ENCODE results near the gene NAGS.
"Not testable (repeated sequence)": the region's sequence is repeated elsewhere in the genome, so short reads cannot be mapped to it uniquely, and the experiment has no call there.

NAGS gene, protein sequence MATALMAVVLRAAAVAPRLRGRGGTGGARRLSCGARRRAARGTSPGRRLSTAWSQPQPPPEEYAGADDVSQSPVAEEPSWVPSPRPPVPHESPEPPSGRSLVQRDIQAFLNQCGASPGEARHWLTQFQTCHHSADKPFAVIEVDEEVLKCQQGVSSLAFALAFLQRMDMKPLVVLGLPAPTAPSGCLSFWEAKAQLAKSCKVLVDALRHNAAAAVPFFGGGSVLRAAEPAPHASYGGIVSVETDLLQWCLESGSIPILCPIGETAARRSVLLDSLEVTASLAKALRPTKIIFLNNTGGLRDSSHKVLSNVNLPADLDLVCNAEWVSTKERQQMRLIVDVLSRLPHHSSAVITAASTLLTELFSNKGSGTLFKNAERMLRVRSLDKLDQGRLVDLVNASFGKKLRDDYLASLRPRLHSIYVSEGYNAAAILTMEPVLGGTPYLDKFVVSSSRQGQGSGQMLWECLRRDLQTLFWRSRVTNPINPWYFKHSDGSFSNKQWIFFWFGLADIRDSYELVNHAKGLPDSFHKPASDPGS

DNA sequence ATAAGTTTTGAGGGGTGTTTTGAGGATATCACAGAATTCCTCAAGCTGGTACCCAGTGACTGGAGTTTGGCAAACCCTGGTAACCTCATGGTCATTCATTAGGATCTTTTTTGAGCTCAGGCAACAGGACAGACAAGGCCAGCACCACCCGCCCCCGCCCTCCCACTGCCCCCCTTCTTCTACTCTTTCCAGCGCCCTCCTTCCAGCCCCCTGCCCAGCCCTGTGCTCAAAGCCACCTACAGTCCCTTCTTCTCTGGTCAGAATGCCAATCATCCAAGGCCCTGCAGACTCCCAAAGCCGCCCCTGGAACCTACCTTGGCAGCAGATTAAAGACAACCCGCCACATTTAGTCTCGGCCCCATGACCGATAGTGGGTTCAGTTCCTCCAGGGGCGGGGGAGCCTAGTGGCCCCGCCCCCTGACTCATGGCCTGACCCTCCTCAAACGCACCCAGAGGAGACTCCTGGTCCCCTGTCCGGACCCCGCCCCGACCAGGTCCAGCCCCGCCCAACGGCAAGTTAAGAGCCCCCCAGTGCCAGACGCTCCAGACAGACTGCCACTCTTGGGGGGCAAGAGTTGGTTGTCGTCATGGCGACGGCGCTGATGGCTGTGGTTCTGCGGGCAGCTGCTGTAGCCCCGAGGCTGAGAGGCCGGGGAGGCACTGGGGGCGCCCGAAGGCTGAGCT lies at the start of gene NAGS:
Gene NAGS, plus strand, starts transcription at position 546 of the 684 bp plus-strand sequence. Its CDS starts 42 bp downstream, at position 588.
- no peak for DNase-seq

DNA sequence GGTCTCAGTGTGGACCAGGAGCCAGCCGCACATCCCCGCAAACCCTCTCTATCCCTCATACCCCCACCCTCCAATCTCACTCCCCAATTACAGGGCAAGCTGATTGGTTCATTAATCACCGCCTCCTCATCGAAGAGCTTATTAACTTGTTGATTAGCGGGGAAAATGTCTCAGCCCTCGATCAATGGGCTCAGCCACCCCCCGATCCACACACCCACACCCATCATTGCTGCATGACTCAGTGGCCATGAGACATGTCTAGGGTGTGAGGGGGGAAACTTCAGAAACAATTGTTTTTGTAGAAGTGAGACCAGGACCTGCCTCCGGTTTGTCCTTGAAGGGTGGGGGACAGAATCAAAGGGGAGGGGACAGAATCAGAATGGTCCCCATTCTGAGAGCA lies 48.2 kb upstream of the NAGS start:
- no peak for DNase-seq

DNA sequence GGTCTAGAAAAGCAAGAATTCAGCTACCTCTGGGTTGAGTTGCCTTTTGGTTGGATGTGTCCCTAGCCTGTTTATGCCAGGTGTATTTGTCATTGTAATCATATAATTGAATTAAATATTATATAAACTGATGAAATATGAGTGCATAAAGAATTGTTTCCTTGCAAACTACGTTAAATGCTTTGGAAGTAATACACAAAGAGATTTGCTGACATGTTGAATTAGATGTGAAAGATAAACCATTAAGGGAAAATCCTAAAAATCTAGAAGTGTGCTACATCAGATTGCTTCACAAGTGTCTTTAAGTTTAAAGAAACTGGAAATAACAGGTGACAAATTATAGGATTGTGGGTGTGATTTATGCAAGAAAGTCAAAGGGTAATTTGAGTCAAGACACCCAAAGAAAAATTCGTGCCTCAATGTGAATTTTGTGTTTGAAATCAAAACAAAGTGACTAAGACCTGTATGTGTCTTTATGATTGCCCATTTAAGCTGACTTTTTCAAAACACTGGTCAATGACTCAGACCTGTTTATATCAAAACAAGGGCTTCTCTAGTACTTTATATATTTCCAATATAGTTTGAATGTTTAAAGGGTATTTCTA lies 45.6 kb upstream of the NAGS start:
- no peak for DNase-seq

DNA sequence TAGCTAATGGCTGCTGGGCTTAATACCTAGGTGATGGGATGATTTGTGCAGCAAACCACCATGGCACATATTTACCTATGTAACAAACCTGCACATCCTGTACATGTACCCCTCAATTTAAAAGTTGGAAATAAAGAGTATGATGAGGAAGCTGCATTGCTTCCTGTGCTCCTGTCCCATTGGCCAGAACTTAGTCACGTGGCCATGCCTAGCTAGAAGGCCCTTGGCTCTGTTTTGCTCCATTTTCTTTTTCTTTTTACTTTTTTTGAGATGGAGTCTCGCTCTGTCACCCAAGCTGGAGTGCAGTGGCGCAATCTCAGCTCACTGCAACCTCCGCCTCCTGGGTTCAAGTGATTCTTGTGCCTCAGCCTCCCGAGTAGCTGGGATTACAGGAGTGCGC lies 43.1 kb upstream of the NAGS start:
- not testable (repeated sequence) for DNase-seq

GRCh38 chr17:43961954-43962353 lies 42.5 kb upstream of the NAGS start:
- DNase-seq, result no peak

GRCh38 chr17:43962479-43962878 lies 41.9 kb upstream of the NAGS start:
- DNase-seq, result no peak

GRCh38 chr17:43966276-43966675 lies 38.1 kb upstream of the NAGS start:
- no peak for DNase-seq

GRCh38 chr17:43967251-43967875 lies 37.1 kb upstream of the NAGS start:
- DNase-seq, result no peak

DNA sequence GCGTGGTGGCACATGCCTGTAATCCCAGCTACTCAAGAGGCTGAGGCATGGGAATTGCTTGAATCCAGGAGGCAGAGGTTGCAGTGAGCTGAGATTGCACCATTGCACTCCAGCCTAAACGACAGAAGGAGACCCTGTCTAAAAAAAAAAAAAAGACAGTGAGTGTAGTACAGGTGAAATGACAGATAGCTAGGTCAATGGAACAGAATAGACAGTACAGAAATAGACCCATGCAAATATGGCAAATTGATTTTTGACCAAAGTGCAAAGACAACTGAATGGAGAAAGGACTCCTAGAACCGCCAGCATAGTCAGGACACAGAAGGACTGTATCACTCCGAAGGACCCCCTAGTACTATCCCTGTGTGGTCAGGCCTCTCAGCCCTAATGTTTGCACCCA lies 34.1 kb upstream of the NAGS start:
- DNase-seq, result no peak

DNA sequence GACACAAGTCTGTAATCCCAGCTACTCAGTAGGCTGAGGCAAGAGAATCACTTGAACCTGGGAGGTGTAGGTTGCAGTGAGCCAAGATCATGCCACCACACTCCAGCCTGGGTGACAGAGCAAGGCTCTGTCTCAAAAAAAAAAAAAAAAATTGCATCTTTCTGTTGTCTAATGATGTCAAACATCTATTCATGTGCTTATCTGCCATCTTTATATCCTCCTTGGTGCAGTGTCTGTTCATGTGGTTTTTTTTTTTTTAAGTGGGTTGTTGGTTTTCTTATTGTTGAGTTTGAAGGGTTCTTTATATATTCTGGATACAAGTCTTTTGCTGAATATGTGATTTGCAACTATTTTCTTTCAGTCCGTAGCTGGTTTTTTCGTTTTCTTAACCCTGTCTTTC lies 33.0 kb upstream of the NAGS start:
- not testable (repeated sequence) for DNase-seq

DNA sequence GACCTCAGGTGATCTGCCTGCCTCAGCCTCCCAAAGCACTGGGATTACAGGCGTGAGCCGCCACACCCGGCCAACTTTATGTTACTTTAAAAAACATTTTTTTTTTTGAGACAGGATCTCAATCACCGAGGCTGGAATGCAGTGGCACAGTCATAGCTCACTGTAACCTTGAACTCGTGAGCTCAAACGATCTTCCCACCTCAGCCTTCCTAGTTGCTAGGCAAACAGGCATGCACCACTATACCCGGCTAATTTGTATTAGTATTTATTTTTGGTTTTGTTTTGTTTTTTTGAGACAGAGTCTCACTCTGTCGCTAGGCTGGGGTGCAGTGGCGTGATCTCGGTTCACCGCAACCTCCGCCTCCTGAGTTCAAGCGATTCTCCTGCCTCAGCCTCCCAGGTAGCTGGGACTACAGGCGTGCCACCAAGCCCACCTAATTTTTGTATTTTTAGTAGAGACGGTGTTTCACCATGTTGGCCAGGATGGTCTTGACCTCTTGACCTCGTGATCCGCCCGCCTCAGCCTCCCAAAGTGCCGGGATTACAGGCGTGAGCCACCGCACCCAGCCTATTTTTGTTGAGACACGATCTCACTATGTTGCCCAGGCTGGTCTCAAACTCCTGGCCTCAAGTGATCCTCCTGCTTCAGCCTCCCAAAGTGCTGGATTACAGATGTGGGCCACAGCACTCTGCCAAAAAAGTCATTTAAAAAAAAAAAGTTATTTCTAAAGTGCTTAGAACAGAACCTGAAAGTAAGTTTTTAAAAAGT lies 31.8 kb upstream of the NAGS start:
- not testable (repeated sequence) for DNase-seq

DNA sequence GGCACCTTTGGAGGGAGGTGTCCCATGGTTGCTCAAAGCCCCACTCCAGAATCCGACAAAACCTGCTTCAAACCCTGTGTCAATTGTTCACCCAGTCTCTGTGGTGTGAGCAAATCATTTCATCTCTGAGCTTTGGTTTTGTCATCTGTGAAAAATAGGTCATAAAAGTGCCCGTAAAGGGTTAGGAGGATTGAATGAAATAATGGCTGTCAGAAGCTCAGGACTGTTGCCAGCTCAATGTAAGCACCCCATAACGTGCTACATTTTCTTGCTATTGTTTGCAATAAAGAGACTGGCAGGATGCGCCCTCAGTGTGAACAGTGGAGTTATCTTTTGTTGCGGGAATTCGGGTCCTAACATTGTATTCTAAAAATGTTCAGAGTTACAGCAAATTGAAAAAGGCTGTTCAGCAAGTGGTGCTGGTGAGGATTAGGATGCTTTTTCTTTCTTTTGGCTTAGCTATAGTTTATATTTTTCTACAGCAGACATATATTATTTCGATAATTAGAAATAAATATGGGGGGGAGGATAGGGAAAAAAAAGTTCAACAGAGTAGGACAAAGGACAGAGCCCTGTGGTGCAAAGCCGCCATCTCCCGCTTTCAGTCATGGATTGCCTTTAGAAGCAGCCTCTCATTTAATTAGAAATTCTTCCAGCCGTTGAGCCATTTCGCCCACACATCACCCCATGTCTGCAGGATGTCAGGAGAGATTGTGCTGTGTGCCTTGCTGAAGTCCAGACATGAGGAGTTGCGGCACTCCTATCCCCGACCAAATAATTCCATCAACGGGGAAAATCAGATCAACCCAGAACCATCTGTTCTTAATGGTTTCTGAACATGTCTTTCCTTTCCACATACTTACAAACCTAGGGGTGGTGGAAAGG lies 29.8 kb upstream of the NAGS start:
- no peak for DNase-seq

DNA sequence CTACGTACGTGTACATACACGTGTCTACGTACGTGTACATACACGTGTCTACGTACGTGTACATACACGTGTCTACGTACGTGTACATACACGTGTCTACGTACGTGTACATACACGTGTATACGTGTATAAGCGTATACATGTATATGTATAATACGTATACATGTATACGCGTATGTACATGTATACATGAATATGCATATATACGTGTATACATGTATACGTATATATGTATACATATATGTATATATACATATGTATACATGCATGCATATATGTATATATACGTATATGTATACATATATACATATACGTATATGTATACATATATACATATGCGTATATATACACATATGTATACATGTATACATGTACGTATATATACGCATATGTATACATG lies 28.5 kb upstream of the NAGS start:
- no peak for DNase-seq

DNA sequence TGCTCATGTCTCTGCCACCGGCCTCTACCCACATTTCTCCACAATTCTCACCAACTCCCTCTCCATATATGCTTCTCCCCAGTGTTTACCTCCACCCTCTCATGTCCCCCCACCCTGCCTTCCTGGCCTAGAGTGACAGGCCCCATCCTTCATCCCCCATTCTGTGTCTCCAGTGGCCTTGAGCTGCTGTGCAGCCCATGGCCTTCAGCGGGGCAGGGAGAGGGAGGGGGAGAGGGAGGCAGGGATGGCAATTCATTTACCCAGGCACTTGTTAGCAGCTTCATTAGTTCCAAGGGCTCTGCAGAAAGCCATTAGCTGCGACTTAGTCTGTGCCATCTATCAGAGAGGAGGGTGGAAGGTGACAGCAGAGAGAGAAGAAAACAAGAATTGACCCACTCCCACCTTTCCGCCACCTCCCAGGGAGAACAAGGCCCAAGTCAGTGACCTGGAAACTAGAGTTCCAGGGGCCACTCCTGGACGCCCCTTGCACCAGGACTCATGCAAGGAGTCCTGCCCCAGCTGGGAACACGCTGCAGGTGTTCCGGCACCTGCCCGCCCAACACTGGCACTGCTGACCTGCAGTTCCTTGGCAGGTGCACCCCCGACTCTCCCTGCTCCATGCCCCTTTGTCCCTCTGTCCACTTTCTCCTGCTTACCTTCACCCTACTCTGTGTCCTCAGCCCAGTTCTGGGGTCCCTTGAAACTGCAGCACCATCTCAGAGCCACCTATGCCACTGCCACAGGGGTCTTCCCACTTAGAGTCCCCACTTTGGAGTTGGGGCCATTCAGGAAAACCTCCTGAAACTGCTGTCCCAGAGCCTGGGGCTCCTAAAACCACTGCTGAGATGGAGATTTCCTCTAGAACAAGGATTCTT lies 27.2 kb upstream of the NAGS start:
- no peak for DNase-seq

GRCh38 chr17:43978078-43978477 lies 26.3 kb upstream of the NAGS start:
- no peak for DNase-seq

DNA sequence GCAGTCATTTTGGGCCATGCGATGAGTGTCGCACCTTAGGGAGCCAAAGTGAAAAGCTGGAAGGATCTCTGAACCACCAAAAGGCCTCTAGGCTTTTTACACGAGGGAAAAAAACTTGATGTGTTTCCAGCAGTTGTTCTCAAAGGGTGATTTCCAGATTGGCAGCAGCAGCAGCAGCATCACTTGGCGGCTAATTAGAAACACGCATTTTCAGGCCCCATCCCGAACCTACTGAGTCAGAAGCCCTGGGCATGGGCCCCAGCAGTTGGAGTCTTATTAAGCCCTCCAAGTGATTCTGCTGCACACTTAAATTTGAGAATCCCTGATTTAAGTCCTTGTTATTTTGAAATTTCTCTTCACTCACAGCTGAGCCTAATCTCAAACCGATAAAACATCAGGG lies 25.4 kb upstream of the NAGS start:
- no peak for DNase-seq

GRCh38 chr17:43979671-43980070 lies 24.8 kb upstream of the NAGS start:
- DNase-seq, result no peak

DNA sequence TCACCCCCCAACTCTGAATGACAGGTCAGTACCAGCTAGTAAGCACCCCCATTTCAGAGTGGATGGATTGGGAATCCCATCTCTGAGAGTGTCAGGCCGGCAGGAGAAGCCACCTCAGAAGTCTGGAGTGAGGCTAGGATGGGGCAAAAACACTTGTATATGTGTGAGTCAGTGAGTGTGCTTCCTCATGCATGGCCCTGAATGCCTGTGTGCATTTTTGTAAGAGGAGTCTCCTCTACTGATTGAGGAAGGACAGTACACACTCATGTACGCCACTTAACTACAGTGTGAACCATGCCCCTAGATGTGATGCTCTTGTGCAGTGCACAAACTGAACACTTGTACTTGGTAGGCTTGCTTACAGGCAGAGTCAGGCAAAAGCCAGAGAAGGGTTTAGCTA lies 22.3 kb upstream of the NAGS start:
- no peak for DNase-seq

DNA sequence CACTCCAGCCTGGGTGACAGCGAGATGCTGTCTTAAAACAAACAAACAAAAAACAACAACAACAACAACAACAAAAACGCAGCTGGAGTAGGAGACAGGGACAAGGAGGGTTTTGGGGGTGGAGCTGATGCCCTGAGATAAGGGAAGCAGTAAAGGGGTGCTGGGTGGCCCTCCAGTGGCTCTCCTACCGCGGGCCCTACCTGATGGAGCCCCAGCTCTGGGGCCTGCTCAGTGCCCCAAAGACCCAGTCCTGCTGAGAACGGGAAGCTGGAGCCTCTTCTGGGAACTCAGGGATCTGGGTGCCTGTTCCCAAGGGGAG lies 21.3 kb upstream of the NAGS start:
- DNase-seq, result no peak
